ENCODE data around the gene CEP192. TPM values are rescaled to one million over a fixed set of nuclear protein-coding genes. Genes with fewer than 3 reads are reported as not detected.

Gene CEP192
- total and polyA plus RNA-seq, 2 of the 13 experiments (the other 11 are each of a cell fraction or from before 2014, with no cell fraction given): 15.3 to 24.7 TPM

DNA sequence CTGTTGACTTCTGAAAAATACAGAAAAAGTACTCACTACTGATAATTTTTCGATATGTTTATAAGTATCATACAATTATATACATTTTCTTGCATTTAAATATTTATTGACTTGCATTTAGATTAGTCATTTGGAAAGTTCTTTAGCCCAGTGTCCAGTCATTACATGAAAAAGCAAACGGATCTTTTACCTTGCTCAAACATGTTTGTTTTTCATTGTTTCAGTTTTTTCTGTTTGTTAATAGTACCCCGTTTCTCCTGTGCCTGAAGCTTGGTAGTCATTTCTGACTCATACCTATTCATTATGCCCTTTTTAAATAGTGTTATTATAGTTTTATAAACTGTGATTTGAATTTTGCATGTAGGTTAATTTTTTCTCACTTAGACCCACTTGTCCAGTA lies 28.1 kb downstream of the CEP192 start:
- Histone ChIP-seq H3K79me2 (ENCODE audit: insufficient read depth, low read length) (peaks cover 3% of the 10 kb centered on the region), H4K20me1 (ENCODE audit: insufficient read depth, low read length) (no peaks in the 10 kb centered on the region), H3K4me2 (ENCODE audit: low read depth, low read length) (no peak overlapping the region), H3K27me3 (ENCODE audit: control insufficient read depth in 1 of 2, insufficient read depth in 2 of 2, low read length in 2 of 2) (no peaks in the 10 kb centered on the region), H3K27ac (ENCODE audit: extremely low read length, insufficient read depth, low read length) (no peak overlapping the region), H3K4me1 (ENCODE audit: insufficient read depth, low read length) (no peaks in the 10 kb centered on the region; the same call in 1 of the 2 replicates), H3K9me3 (ENCODE audit: low read length) (no peaks in the 10 kb centered on the region), H3K36me3 (replicated peaks in 1 of 2; ENCODE audit: control insufficient read depth in 1 of 2, insufficient read depth in 2 of 2, low read length in 2 of 2) (peaks cover 10 to 49% of the 10 kb centered on the region in 2 experiments), H3K4me3 (replicated peaks in 1 of 3; ENCODE audit: insufficient read depth in 1 of 3, low read depth in 2 of 3, low read length in 3 of 3) (no peak overlapping the region), H3K9ac (ENCODE audit: insufficient read depth, low read depth, low read length) (no peak overlapping the region), H2AFZ (ENCODE audit: low read length) (no peak overlapping the region)
- POLR2A ChIA-PET: no interaction called here
- WGBS (ENCODE audit: low lambda C conversion rate): 84% methylated on average over 3 of the region's 3 CpGs
- ATAC-seq: no peak
- in situ Hi-C loops (cut with HindIII; ENCODE audit: extremely low pct_ligation_motif_present, low pct_unique_long_range_greater_than_20kb) (loop anchor here (25.0 kb wide), 1 partner anchor 618 kb away; no protein-coding TSS in a partner anchor), intact Hi-C loops (cut with micrococcal nuclease; ENCODE audit: unreplicated experiment) (no loop called here)
- no peak for DNase-seq (ENCODE audit: low spot score)
- no peak for FAIRE-seq
- no TSS peak for BruUV-seq (replicated peaks)
- CTCF ChIA-PET (ENCODE audit: low intra/inter-chr PET ratio, low total read pairs): no interaction called here
- no peak for TF ChIP-seq ZNF234 (CRISPR knock-in tag; conservative IDR thresholded peaks at IDR 0.05)
- no peak for TF ChIP-seq ZNF30 (CRISPR knock-in tag; IDR thresholded peaks at IDR 0.05)
- TF ChIP-seq ZSCAN21 (CRISPR knock-in tag; IDR thresholded peaks at IDR 0.05; ENCODE audit: borderline replicate concordance): no peak
- no peak for TF ChIP-seq TMF1 (CRISPR knock-in tag; IDR thresholded peaks at IDR 0.05; ENCODE audit: low read depth)
- TF ChIP-seq, protein P1, sequence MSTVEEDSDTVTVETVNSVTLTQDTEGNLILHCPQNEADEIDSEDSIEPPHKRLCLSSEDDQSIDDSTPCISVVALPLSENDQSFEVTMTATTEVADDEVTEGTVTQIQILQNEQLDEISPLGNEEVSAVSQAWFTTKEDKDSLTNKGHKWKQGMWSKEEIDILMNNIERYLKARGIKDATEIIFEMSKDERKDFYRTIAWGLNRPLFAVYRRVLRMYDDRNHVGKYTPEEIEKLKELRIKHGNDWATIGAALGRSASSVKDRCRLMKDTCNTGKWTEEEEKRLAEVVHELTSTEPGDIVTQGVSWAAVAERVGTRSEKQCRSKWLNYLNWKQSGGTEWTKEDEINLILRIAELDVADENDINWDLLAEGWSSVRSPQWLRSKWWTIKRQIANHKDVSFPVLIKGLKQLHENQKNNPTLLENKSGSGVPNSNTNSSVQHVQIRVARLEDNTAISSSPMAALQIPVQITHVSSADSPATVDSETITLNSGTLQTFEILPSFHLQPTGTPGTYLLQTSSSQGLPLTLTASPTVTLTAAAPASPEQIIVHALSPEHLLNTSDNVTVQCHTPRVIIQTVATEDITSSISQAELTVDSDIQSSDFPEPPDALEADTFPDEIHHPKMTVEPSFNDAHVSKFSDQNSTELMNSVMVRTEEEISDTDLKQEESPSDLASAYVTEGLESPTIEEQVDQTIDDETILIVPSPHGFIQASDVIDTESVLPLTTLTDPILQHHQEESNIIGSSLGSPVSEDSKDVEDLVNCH (CRISPR knock-in tag; IDR thresholded peaks at IDR 0.05): no peak
- no peak for TF ChIP-seq ZNF382 (CRISPR knock-in tag; IDR thresholded peaks at IDR 0.05; ENCODE audit: borderline replicate concordance)
- no peak for TF ChIP-seq ZHX2 (IDR thresholded peaks at IDR 0.05; ENCODE audit: low read depth)
- TF ChIP-seq ZHX2 (CRISPR knock-in tag; IDR thresholded peaks at IDR 0.05; ENCODE audit: borderline replicate concordance): no peak
- TF ChIP-seq, protein P2, sequence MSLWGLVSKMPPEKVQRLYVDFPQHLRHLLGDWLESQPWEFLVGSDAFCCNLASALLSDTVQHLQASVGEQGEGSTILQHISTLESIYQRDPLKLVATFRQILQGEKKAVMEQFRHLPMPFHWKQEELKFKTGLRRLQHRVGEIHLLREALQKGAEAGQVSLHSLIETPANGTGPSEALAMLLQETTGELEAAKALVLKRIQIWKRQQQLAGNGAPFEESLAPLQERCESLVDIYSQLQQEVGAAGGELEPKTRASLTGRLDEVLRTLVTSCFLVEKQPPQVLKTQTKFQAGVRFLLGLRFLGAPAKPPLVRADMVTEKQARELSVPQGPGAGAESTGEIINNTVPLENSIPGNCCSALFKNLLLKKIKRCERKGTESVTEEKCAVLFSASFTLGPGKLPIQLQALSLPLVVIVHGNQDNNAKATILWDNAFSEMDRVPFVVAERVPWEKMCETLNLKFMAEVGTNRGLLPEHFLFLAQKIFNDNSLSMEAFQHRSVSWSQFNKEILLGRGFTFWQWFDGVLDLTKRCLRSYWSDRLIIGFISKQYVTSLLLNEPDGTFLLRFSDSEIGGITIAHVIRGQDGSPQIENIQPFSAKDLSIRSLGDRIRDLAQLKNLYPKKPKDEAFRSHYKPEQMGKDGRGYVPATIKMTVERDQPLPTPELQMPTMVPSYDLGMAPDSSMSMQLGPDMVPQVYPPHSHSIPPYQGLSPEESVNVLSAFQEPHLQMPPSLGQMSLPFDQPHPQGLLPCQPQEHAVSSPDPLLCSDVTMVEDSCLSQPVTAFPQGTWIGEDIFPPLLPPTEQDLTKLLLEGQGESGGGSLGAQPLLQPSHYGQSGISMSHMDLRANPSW (CRISPR knock-in tag; IDR thresholded peaks at IDR 0.05; ENCODE audit: borderline replicate concordance): no peak
- TF ChIP-seq ZNF737 (CRISPR knock-in tag; IDR thresholded peaks at IDR 0.05; ENCODE audit: borderline replicate concordance): no peak
- no peak for TF ChIP-seq ZNF138 (CRISPR knock-in tag; IDR thresholded peaks at IDR 0.05; ENCODE audit: low read depth)

Data from HepG2 (cell line).